ENCODE data around the gene ARHGAP6. TPM values are rescaled to one million over a fixed set of nuclear protein-coding genes. Genes with fewer than 3 reads are reported as not detected.
"Not testable (repeated sequence)": the region's sequence is repeated elsewhere in the genome, so short reads cannot be mapped to it uniquely, and the experiment has no call there.

The ARHGAP6 gene
- total RNA-seq, 1 donor = 5.4 TPM

DNA sequence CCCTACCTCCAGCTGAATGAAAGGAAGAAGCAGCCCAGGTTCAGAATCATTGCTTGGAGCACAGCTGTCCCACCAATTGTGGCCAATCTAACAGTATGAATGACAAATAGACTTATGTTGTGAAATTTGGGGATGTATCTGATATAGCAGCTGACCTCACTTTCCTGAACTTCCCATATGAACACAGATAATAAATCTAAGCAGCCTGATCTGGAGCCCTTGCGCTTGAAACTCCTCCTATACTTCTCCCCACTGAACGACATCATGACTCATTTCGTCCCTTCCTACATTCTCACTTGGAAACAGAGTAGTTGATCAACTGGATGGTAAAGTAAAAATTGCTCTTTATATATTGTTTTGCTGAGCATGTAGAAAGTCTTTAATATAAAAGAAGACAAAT lies 396.7 kb downstream of the ARHGAP6 start:
- no peak overlapping the region for H3K4me3 ChIP-seq (ENCODE audit: low read length)
- H3K9me3 ChIP-seq (ENCODE audit: low read depth, low read length) = no peaks in the 10 kb centered on the region
- H3K4me1 ChIP-seq (ENCODE audit: insufficient read depth, low read length) = no peaks in the 10 kb centered on the region
- no peaks in the 10 kb centered on the region for H3K27me3 ChIP-seq (ENCODE audit: insufficient read depth, low read length)

- Histone ChIP-seq H3K27me3 (ENCODE audit: insufficient read depth, low read length) (no peaks in the 10 kb centered on the region), H3K4me3 (ENCODE audit: low read length) (no peak overlapping the region), H3K4me1 (ENCODE audit: insufficient read depth, low read length) (no peaks in the 10 kb centered on the region), H3K9me3 (ENCODE audit: low read depth, low read length) (no peaks in the 10 kb centered on the region)
Measured at GRCh38 chrX:11267425-11267824, 398.3 kb downstream of the ARHGAP6 start.

DNA sequence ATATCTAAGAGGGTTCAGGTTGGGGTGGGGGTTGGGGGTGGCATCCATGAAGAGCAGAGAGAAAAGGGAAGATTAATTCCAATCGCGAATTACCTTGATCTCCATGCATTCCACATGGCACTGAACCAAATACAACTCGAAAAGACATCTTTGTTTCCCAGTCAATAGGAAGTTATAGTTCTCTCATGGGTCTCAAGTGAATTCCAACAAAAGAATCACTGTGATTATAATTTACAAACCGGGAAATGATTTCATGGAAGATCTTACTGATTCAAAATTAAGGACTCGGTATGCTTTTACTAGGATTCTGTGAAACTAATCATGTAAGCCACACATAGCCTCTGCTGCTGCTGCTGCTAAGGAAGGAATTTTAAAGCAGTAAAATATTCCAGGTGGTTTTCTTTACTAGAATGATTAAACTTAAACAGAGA lies 399.1 kb downstream of the ARHGAP6 start:
- no peaks in the 10 kb centered on the region for H3K4me1 ChIP-seq (ENCODE audit: insufficient read depth, low read length)
- no peak overlapping the region for H3K4me3 ChIP-seq (ENCODE audit: low read length)
- no peaks in the 10 kb centered on the region for H3K9me3 ChIP-seq (ENCODE audit: low read depth, low read length)
- no peaks in the 10 kb centered on the region for H3K27me3 ChIP-seq (ENCODE audit: insufficient read depth, low read length)

GRCh38 chrX:11265352-11265751 lies 400.4 kb downstream of the ARHGAP6 start:
- Histone ChIP-seq H3K27me3 (ENCODE audit: insufficient read depth, low read length) (no peaks in the 10 kb centered on the region), H3K4me3 (ENCODE audit: low read length) (no peak overlapping the region), H3K4me1 (ENCODE audit: insufficient read depth, low read length) (no peaks in the 10 kb centered on the region), H3K9me3 (ENCODE audit: low read depth, low read length) (no peaks in the 10 kb centered on the region)

DNA sequence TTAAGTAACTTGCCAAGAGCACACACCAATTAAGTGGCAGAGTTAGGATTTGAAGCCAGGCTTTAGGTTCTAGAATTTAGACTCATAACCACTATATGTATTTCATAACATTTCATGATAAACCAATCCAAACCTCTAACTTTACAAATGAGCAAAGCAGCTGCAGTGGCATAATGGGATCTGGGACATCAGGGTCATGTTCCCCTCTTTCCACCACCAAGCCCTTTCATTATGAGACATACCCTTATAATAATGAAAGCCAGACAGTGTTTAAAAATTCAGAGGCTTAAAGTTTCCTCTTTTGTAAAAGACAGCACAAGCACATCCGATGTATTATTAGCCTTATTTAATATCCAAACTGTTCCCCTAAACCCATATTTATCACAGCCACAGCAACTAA lies 400.8 kb downstream of the ARHGAP6 start:
- Histone ChIP-seq H3K4me3 (ENCODE audit: low read length) (no peak overlapping the region), H3K9me3 (ENCODE audit: low read depth, low read length) (no peaks in the 10 kb centered on the region), H3K4me1 (ENCODE audit: insufficient read depth, low read length) (no peaks in the 10 kb centered on the region), H3K27me3 (ENCODE audit: insufficient read depth, low read length) (no peaks in the 10 kb centered on the region)

- Histone ChIP-seq H3K4me3 (ENCODE audit: low read length) (no peak overlapping the region), H3K27me3 (ENCODE audit: insufficient read depth, low read length) (no peaks in the 10 kb centered on the region), H3K4me1 (ENCODE audit: insufficient read depth, low read length) (no peaks in the 10 kb centered on the region), H3K9me3 (ENCODE audit: low read depth, low read length) (no peaks in the 10 kb centered on the region)
Measured at GRCh38 chrX:11261260-11261659, 404.5 kb downstream of the ARHGAP6 start.

GRCh38 chrX:11259437-11259836 lies 406.3 kb downstream of the ARHGAP6 start:
- H3K4me1 ChIP-seq (ENCODE audit: insufficient read depth, low read length) = no peaks in the 10 kb centered on the region
- H3K4me3 ChIP-seq (ENCODE audit: low read length) = no peak overlapping the region
- no peaks in the 10 kb centered on the region for H3K9me3 ChIP-seq (ENCODE audit: low read depth, low read length)
- no peaks in the 10 kb centered on the region for H3K27me3 ChIP-seq (ENCODE audit: insufficient read depth, low read length)

- H3K4me1 ChIP-seq (ENCODE audit: insufficient read depth, low read length) = no peaks in the 10 kb centered on the region
- no peak overlapping the region for H3K4me3 ChIP-seq (ENCODE audit: low read length)
- no peaks in the 10 kb centered on the region for H3K9me3 ChIP-seq (ENCODE audit: low read depth, low read length)
- H3K27me3 ChIP-seq (ENCODE audit: insufficient read depth, low read length) = no peaks in the 10 kb centered on the region
Measured at GRCh38 chrX:11257711-11258110, 408.0 kb downstream of the ARHGAP6 start.

- no peaks in the 10 kb centered on the region for H3K9me3 ChIP-seq (ENCODE audit: low read depth, low read length)
Measured at GRCh38 chrX:11257290-11257689, 408.4 kb downstream of the ARHGAP6 start.

DNA sequence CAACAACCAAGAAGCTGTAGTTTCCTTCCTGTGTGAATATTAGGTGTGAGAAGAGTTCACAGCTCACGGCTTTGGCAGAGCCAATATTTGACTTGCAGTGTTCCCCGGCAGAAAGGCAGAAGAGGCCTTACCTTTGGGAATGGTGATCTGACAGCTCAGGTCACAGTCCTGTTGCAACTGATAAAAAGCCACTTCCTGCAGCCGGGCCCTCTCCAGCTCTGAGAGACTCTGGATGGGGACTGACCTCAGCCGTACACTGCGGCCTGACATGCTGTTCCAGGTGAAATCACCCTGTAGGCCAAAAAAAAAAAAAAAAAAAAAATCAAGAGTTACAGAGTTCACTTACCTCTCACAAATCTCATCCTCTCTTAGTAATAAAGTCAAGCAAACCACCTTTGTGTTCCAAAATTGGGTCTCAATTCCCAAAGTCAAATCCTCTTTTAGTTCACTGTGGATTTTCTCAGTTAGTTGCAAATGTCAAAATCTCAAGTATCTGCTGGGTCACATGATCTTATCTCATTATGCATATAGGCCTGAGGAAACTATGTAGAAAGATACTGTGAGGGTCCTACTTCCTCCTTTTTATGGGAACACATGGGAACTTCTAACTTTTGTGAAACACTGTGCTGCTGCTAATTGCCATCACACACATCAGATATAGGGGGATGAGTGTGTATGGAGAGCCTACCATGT lies 411.2 kb downstream of the ARHGAP6 start:
- Histone ChIP-seq H3K4me3 (ENCODE audit: low read length) (no peak overlapping the region), H3K9me3 (ENCODE audit: low read depth, low read length) (no peaks in the 10 kb centered on the region), H3K27me3 (ENCODE audit: insufficient read depth, low read length) (no peaks in the 10 kb centered on the region), H3K4me1 (ENCODE audit: insufficient read depth, low read length) (no peaks in the 10 kb centered on the region)

More at GRCh38 chrX:11257290-11257689, 408.4 kb downstream of the ARHGAP6 start:
- Histone ChIP-seq H3K4me1 (ENCODE audit: insufficient read depth, low read length) (no peaks in the 10 kb centered on the region), H3K4me3 (ENCODE audit: low read length) (no peak overlapping the region), H3K27me3 (ENCODE audit: insufficient read depth, low read length) (no peaks in the 10 kb centered on the region)

- Histone ChIP-seq H3K4me3 (ENCODE audit: low read length) (no peak overlapping the region), H3K9me3 (ENCODE audit: low read depth, low read length) (no peaks in the 10 kb centered on the region), H3K4me1 (ENCODE audit: insufficient read depth, low read length) (no peaks in the 10 kb centered on the region), H3K27me3 (ENCODE audit: insufficient read depth, low read length) (no peaks in the 10 kb centered on the region)
Measured at GRCh38 chrX:11244636-11245035, 421.1 kb downstream of the ARHGAP6 start.

GRCh38 chrX:11242704-11243103 lies 423.0 kb downstream of the ARHGAP6 start:
- Histone ChIP-seq H3K4me3 (ENCODE audit: low read length) (no peak overlapping the region), H3K9me3 (ENCODE audit: low read depth, low read length) (no peaks in the 10 kb centered on the region), H3K27me3 (ENCODE audit: insufficient read depth, low read length) (no peaks in the 10 kb centered on the region), H3K4me1 (ENCODE audit: insufficient read depth, low read length) (no peaks in the 10 kb centered on the region)

- Histone ChIP-seq H3K9me3 (ENCODE audit: low read depth, low read length) (no peaks in the 10 kb centered on the region), H3K27me3 (ENCODE audit: insufficient read depth, low read length) (no peaks in the 10 kb centered on the region), H3K4me3 (ENCODE audit: low read length) (no peak overlapping the region), H3K4me1 (ENCODE audit: insufficient read depth, low read length) (no peaks in the 10 kb centered on the region)
Measured at GRCh38 chrX:11241720-11242119, 424.0 kb downstream of the ARHGAP6 start.

DNA sequence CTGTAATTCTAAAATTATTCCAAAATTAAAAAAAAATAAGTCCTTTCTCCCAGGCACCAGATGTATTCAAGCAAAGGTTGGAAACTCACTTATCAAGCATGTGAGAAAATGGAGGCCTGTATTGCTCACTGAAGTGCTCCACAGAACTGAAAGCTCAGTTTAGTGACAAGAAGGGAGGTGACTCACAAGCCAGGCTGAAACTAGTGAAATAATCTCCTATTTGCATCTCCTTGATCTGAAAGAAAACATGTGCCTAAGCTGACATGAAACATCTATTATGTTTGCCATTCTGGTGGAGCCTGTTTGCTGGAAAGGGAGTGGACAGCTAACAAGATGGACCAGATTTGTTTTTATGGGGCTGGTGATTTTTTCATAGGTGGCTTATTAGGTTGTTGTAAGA lies 426.5 kb downstream of the ARHGAP6 start:
- Histone ChIP-seq H3K9me3 (ENCODE audit: low read depth, low read length) (no peaks in the 10 kb centered on the region), H3K27me3 (ENCODE audit: insufficient read depth, low read length) (no peaks in the 10 kb centered on the region), H3K4me3 (ENCODE audit: low read length) (no peak overlapping the region), H3K4me1 (ENCODE audit: insufficient read depth, low read length) (no peaks in the 10 kb centered on the region)

- not testable (repeated sequence) for H3K4me1 ChIP-seq (ENCODE audit: insufficient read depth, low read length); H3K27me3 ChIP-seq (ENCODE audit: insufficient read depth, low read length); H3K4me3 ChIP-seq (ENCODE audit: low read length); H3K9me3 ChIP-seq (ENCODE audit: low read depth, low read length)
Measured at GRCh38 chrX:11235377-11235776, 430.3 kb downstream of the ARHGAP6 start.

- Histone ChIP-seq H3K4me3 (ENCODE audit: low read length) (no peak overlapping the region), H3K9me3 (ENCODE audit: low read depth, low read length) (no peaks in the 10 kb centered on the region), H3K4me1 (ENCODE audit: insufficient read depth, low read length) (no peaks in the 10 kb centered on the region), H3K27me3 (ENCODE audit: insufficient read depth, low read length) (no peaks in the 10 kb centered on the region)
Measured at GRCh38 chrX:11215191-11215921, 450.4 kb downstream of the ARHGAP6 start.

All from mononuclear cell (primary cell).